C4-2B (cell line): ENCODE results near the gene AUTS2.

Experiments used
- H3K27ac ChIP-seq: fragments of 450-650 bp; 2 replicates; pipeline ENCODE4 v1.5.1; 2017
- ZFX ChIP-seq: fragments of 450-650 bp; IDR thresholded peaks from 2 replicates; pipeline ENCODE4 v1.6.1; 2017
- TF ChIP-seq, protein P1 (sequence below): fragments of 450-650 bp; conservative IDR thresholded peaks from 2 replicates; pipeline ENCODE4 v1.5.1; 2017; ENCODE audit warnings: mild to moderate bottlenecking

The AUTS2 gene

DNA sequence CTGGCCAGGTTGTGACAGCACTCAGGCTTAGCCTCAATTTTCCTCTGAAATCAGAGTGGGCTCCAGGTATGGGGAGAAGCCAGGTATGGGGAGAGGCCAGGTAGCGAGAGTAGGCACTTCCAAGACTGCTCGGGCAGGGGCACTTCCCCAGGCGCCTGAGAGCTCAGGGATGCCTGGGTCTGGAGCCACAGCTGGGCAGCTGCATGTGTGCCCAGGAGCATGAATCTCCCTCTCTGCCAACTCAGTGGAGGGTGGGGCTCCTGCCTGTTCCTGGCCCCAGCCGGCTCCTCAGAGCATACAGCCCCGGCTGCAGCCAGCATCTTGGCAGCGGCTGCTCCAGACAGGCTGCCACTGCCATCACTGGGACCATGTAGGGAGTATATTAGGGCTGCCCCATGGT is 313.9 kb downstream of the AUTS2 start:
- TF ChIP-seq, protein P1, sequence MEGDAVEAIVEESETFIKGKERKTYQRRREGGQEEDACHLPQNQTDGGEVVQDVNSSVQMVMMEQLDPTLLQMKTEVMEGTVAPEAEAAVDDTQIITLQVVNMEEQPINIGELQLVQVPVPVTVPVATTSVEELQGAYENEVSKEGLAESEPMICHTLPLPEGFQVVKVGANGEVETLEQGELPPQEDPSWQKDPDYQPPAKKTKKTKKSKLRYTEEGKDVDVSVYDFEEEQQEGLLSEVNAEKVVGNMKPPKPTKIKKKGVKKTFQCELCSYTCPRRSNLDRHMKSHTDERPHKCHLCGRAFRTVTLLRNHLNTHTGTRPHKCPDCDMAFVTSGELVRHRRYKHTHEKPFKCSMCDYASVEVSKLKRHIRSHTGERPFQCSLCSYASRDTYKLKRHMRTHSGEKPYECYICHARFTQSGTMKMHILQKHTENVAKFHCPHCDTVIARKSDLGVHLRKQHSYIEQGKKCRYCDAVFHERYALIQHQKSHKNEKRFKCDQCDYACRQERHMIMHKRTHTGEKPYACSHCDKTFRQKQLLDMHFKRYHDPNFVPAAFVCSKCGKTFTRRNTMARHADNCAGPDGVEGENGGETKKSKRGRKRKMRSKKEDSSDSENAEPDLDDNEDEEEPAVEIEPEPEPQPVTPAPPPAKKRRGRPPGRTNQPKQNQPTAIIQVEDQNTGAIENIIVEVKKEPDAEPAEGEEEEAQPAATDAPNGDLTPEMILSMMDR = no peak
- TF ChIP-seq ZFX = no peak
- H3K27ac ChIP-seq = no peak overlapping the region

DNA sequence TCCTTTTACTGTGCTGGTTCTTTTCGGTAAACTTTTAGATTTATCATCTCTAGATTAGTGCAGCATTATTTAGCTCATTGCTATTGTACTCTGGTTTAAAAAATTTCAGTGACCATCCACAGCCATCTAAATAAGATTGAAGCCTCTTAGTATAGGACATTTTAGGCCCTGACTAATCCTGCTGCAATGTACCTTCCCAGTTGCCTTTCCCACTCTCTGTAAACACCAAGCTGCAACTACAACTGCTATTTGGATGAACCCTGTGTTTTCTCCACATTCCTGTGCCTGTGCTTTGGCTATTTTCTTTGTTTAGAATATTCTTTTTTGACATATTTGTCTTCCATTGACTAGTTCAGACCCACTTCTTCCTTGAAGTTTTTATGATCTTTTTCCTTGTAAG is 314.6 kb downstream of the AUTS2 start:
- no peak overlapping the region for H3K27ac ChIP-seq
- no peak for TF ChIP-seq ZFX
- TF ChIP-seq, protein P1 = no peak

DNA sequence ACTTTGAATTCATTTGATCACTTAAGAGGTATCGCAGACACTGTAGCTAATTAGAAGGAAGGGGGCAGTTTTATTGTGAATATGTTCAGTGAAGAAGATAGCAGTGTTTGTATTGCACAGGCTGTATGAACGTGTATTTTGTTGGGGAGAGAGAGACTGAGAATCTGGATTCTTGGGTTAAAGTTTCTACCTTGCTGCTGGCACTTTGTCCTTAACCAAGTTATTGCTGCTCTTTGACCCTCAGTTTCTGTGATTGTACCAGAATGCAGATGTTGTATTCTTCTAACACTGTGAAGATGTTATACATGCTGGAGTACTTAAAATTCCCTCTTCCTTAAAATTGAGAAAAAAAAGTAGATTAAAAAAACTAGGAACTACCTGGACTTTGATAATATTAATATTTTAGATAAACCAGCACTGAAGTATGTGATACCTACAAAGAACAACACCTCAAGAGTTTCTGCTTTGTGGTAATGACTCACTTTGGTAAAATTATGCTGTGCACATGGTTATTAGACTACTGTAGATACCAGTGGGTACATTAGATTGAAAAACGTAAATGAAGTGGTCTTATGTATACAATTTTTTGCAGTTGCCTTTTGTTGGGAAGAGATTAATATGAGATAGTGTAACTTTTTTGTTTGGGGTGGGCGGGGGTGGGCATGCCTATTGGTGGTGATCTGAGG is 321.3 kb downstream of the AUTS2 start:
- no peak for TF ChIP-seq ZFX
- TF ChIP-seq, protein P1 = no peak
- no peak overlapping the region for H3K27ac ChIP-seq

DNA sequence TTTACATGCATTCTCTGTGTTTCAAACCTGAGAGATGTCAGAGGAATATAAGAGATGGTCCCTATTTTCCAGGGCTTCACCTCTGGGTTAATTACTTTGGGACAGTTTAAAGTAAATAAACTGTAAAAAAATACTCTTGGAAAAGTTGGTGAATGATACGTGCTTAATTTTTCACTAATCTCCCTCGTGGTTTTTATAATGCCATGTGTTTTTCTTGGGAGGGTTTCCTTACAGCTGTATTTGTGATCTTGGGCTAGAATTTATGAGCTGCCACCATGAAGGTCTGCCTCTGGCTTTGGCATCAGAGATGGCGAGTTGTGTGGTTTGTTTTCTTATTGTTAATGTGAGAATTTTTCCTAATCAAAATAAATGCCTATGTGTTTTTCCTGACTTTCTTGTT is 322.5 kb downstream of the AUTS2 start:
- no peak for TF ChIP-seq ZFX
- TF ChIP-seq, protein P1 = no peak
- H3K27ac ChIP-seq = no peak overlapping the region

DNA sequence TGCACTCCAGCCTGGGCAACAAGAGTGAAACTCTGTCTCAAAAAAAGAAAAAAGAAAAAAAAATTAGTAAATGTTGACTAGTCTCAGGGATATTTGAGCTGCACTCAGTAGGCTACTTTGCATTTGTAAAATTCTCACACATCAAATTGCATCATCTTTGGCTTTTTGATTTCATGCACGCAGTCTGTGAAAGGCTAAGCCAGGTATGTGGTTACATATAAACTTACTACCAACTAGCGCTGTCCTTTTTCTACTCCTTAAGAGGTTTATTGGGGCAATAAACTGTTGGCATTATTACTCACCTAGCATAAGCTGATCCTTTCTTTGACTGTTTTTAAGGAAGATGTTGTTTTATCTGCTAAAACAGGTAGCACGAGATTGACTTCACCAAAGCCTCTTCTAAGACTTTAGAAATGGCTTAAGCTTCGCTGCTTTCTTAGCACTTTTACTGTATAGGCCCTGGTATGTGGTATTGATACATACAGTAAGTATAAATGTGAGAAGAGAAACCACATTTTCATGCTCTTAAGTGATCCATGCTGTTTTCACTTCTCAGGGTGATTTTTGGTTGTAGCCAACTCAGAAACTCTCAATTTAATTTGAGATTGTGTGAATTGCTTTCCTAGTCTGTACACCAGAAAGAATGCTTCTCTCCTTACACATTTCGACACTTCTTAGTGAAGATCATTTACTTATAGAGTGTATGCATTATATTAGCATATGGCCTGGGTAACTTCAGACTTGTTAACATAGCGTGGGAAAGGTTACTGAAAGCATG is 323.9 kb downstream of the AUTS2 start:
- H3K27ac ChIP-seq = no peak overlapping the region
- TF ChIP-seq, protein P1 = no peak
- no peak for TF ChIP-seq ZFX

DNA sequence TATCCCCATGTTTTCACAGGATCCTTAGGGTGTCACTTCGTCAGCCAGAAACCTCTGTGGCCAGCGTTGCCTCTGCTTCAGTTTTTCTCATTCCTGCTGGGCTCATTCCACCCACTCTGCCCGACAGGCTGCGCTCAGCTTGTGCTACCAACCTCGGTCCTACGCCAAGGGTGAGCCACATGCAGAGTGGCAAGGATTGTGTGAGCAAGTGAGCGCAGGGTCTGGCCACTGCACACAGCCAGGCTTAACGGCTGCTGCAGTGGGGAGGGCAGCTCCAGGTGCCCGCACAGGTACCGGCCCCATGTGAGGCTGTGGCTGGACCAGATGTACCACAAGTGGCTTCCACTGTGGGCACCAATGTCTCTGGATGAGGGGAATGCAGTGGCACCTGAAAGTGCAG is 329.2 kb downstream of the AUTS2 start:
- H3K27ac ChIP-seq = no peak overlapping the region
- no peak for TF ChIP-seq ZFX
- TF ChIP-seq, protein P1 = no peak

DNA sequence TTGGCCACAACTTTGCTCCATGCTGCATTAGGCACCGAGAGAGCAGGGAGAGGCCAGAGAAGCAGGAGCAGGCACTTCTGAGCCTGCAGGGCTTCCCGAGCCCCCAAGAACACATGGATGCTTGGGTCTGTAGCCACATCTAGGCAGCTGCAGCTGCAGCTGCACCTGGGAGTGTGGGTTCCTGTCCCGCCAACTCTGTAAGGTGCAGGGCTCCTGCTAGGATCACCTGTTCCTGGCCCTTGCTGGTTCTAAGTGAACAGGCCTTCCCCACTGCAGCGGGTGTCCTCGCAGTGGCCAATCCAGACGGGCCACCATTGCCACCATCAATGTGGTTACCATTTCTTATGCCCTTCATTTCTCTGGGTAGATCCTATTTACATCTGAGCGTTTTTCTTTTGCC is 330.3 kb downstream of the AUTS2 start:
- TF ChIP-seq, protein P1 = no peak
- TF ChIP-seq ZFX = no peak
- no peak overlapping the region for H3K27ac ChIP-seq
